ENCODE results near the gene MSMO1. TPM values are rescaled to one million over a fixed set of nuclear protein-coding genes. Genes with fewer than 3 reads are reported as not detected.

Gene MSMO1
- total RNA-seq, 2 experiments from 2014 or later: 41.6 to 91.5 TPM

GRCh38 chr4:165360041-165360695 lies 32.7 kb downstream of the MSMO1 start:
- no peak for DNase-seq (ENCODE audit: low spot score)
- CTCF ChIA-PET (ENCODE audit: unreplicated experiment): no interaction called here
- no peaks in the 10 kb centered on the region for H3K9me3 ChIP-seq (ENCODE audit: low read length)
- H3K36me3 ChIP-seq (ENCODE audit: insufficient read depth, low read length): no peaks in the 10 kb centered on the region
- TF ChIP-seq CTCF (conservative IDR thresholded peaks at IDR 0.05; ENCODE audit: low read length) (no peak), EZH2phosphoT487 (IDR thresholded peaks at IDR 0.05; ENCODE audit: borderline replicate concordance, low read depth, low read length) (no peak)
- no peaks in the 10 kb centered on the region for H4K20me1 ChIP-seq (ENCODE audit: insufficient read depth, low read length)
- H3K4me3 ChIP-seq (ENCODE audit: low read depth, low read length, poor library complexity, severe bottlenecking): no peak overlapping the region
- POLR2A ChIA-PET: interaction anchor here (0.6 to 1.2 kb wide), 4 partner anchors 10 to 213 kb away, joined by 3 read pairs; no protein-coding TSS in a partner anchor
- H3K4me2 ChIP-seq (ENCODE audit: low read length): no peak overlapping the region
- H3K4me1 ChIP-seq (ENCODE audit: insufficient read depth, low read length, poor library complexity, severe bottlenecking): no peaks in the 10 kb centered on the region
- no peaks in the 10 kb centered on the region for H3K79me2 ChIP-seq (ENCODE audit: insufficient read depth, low read depth, low read length)
- intact Hi-C loops (cut with micrococcal nuclease; ENCODE audit: unreplicated experiment): no loop called here
- H2AFZ ChIP-seq (ENCODE audit: low read length): no peak overlapping the region
- H3K27ac ChIP-seq (ENCODE audit: low read depth, low read length, poor library complexity, severe bottlenecking): no peak overlapping the region
- no TSS peak for BruUV-seq (replicated peaks)
- no peaks in the 10 kb centered on the region for H3K9me2 ChIP-seq (ENCODE audit: insufficient read depth, low read length)

- no peaks in the 10 kb centered on the region for H3K9me2 ChIP-seq (ENCODE audit: insufficient read depth, low read length)
- CTCF ChIA-PET (ENCODE audit: unreplicated experiment): no interaction called here
- DNase-seq (ENCODE audit: low spot score): no peak
- BruUV-seq (replicated peaks): no TSS peak
- TF ChIP-seq CTCF (conservative IDR thresholded peaks at IDR 0.05; ENCODE audit: low read length) (no peak), EZH2phosphoT487 (IDR thresholded peaks at IDR 0.05; ENCODE audit: borderline replicate concordance, low read depth, low read length) (no peak)
- no peak overlapping the region for H3K27ac ChIP-seq (ENCODE audit: low read depth, low read length, poor library complexity, severe bottlenecking)
- H2AFZ ChIP-seq (ENCODE audit: low read length): no peak overlapping the region
- H3K36me3 ChIP-seq (ENCODE audit: insufficient read depth, low read length): no peaks in the 10 kb centered on the region
- H4K20me1 ChIP-seq (ENCODE audit: insufficient read depth, low read length): no peaks in the 10 kb centered on the region
- H3K4me3 ChIP-seq (ENCODE audit: low read depth, low read length, poor library complexity, severe bottlenecking): no peak overlapping the region
- POLR2A ChIA-PET: interaction anchor here (1.1 kb wide), 1 partner anchor 16 kb away, joined by 3 read pairs; no protein-coding TSS in a partner anchor
- no peaks in the 10 kb centered on the region for H3K9me3 ChIP-seq (ENCODE audit: low read length)
- intact Hi-C loops (cut with micrococcal nuclease; ENCODE audit: unreplicated experiment): no loop called here
- no peaks in the 10 kb centered on the region for H3K4me1 ChIP-seq (ENCODE audit: insufficient read depth, low read length, poor library complexity, severe bottlenecking)
- no peaks in the 10 kb centered on the region for H3K79me2 ChIP-seq (ENCODE audit: insufficient read depth, low read depth, low read length)
- H3K4me2 ChIP-seq (ENCODE audit: low read length): no peak overlapping the region
Observed at GRCh38 chr4:165360985-165361670, 33.7 kb downstream of the MSMO1 start.

GRCh38 chr4:165361810-165362209 lies 34.3 kb downstream of the MSMO1 start:
- Histone ChIP-seq H3K4me2 (ENCODE audit: low read length) (no peak overlapping the region), H2AFZ (ENCODE audit: low read length) (no peak overlapping the region), H3K4me1 (ENCODE audit: insufficient read depth, low read length, poor library complexity, severe bottlenecking) (no peaks in the 10 kb centered on the region), H3K9me3 (ENCODE audit: low read length) (no peaks in the 10 kb centered on the region), H3K36me3 (ENCODE audit: insufficient read depth, low read length) (no peaks in the 10 kb centered on the region), H3K79me2 (ENCODE audit: insufficient read depth, low read depth, low read length) (no peaks in the 10 kb centered on the region), H3K9me2 (ENCODE audit: insufficient read depth, low read length) (no peaks in the 10 kb centered on the region), H3K4me3 (ENCODE audit: low read depth, low read length, poor library complexity, severe bottlenecking) (no peak overlapping the region), H4K20me1 (ENCODE audit: insufficient read depth, low read length) (no peaks in the 10 kb centered on the region), H3K27ac (ENCODE audit: low read depth, low read length, poor library complexity, severe bottlenecking) (no peak overlapping the region)
- intact Hi-C loops (cut with micrococcal nuclease; ENCODE audit: unreplicated experiment): no loop called here
- BruUV-seq (replicated peaks): no TSS peak
- CTCF ChIA-PET (ENCODE audit: unreplicated experiment): no interaction called here
- TF ChIP-seq CTCF (conservative IDR thresholded peaks at IDR 0.05; ENCODE audit: low read length): no peak
- no peak for TF ChIP-seq EZH2phosphoT487 (IDR thresholded peaks at IDR 0.05; ENCODE audit: borderline replicate concordance, low read depth, low read length)
- POLR2A ChIA-PET: interaction anchor here (0.5 to 0.7 kb wide), 2 partner anchors 100 to 225 kb away, joined by 3 to 5 read pairs; no protein-coding TSS in a partner anchor
- DNase-seq (ENCODE audit: low spot score): no peak

All from OCI-LY7 (cell line).